Endothelial cell of umbilical vein (primary cell): ENCODE measurements around the gene ATG5. TPM values are rescaled to one million over a fixed set of nuclear protein-coding genes. Genes with fewer than 3 reads are reported as not detected.

ENCODE experiments used
- BruUV-seq: library from RNA; stranded (reverse); fragments of 400-500 nt; replicated peaks from 2 replicates; lab custom pipeline; 2021; lab: Mats Ljungman, UMichigan
- CTCF ChIA-PET: fragments of 300-600, 350-600 bp; sonication (Branson Sonifier 250); formaldehyde crosslinking; loops from one replicate; lab custom pipeline; 2021; ENCODE audit warnings: antibody characterized with exemption, inconsistent platforms; lab: Charles Lee
- POLR2A ChIA-PET: fragments of 300-600, 350-600 bp; sonication (Branson Sonifier 250); formaldehyde crosslinking; loops from one replicate; lab custom pipeline; 2021; ENCODE audit warnings: antibody characterized with exemption, inconsistent platforms; lab: Charles Lee
- DNase-seq: peaks from one replicate; pipeline ENCODE4 v3.0.0-alpha.2; 2011; ENCODE audit warnings: low read depth, low spot score
- FAIRE-seq: peaks from 2 replicates; lab custom pipeline; 2011; peaks lifted over from hg19 to GRCh38; lab: Jason Lieb, UNC
- H2AFZ ChIP-seq: 2 replicates; pipeline ENCODE4 v1.6.0; 2012; ENCODE audit warnings: low read depth, low read length, control low read depth, inconsistent platforms
- H3K27ac ChIP-seq: 2 replicates; pipeline ENCODE4 v1.5.1; 2011; ENCODE audit warnings: low read depth, mild to moderate bottlenecking, control low read depth, low read length, moderate library complexity; ENCODE audit not compliant: insufficient read depth
- H3K27me3 ChIP-seq, 2 experiments: 2 replicates each; pipeline versions ENCODE4 v1.6.0 to v1.6.1; 2011; ENCODE audit warnings: low read length in 2 of 2, mixed read lengths in 1 of 2; ENCODE audit not compliant: control insufficient read depth in 2 of 2, insufficient read depth in 2 of 2
- H3K36me3 ChIP-seq, 2 experiments: 2 replicates in 1 of 2; 3 replicates in 1 of 2; pipeline ENCODE4 v1.5.1; 2011; ENCODE audit warnings: low read length in 2 of 2, mild to moderate bottlenecking in 1 of 2, moderate library complexity in 1 of 2; ENCODE audit not compliant: control insufficient read depth in 2 of 2, insufficient read depth in 2 of 2; ENCODE audit errors: extremely low read depth in 1 of 2
- H3K4me1 ChIP-seq: 3 replicates; pipeline ENCODE4 v1.5.1; 2011; ENCODE audit warnings: mild to moderate bottlenecking, low read length; ENCODE audit not compliant: control insufficient read depth, insufficient read depth; ENCODE audit errors: extremely low read depth
- H3K4me2 ChIP-seq: 2 replicates; pipeline ENCODE4 v1.6.1; 2011; ENCODE audit warnings: low read length, control low read depth, mixed read lengths; ENCODE audit not compliant: insufficient read depth
- H3K4me3 ChIP-seq, 3 experiments: fragments of 200-600 bp in 1 of 3; sonication (generic), shearing (Covaris generic) in 1 of 3; replicated peaks in 1 of 3; 2 replicates each; pipeline ENCODE4 v1.5.1; 2011 to 2016; ENCODE audit warnings: control low read depth in 3 of 3, low read length in 3 of 3, mild to moderate bottlenecking in 2 of 3, inconsistent platforms in 1 of 3, low read depth in 1 of 3, moderate library complexity in 1 of 3; ENCODE audit not compliant: insufficient read depth in 1 of 3
- H3K79me2 ChIP-seq: 2 replicates; pipeline ENCODE4 v1.6.0; 2012; ENCODE audit warnings: low read length, inconsistent platforms; ENCODE audit not compliant: control insufficient read depth, insufficient read depth
- H3K9ac ChIP-seq: replicated peaks from 2 replicates; pipeline ENCODE3; 2011; ENCODE audit warnings: low read length, control low read depth; ENCODE audit not compliant: insufficient read depth; ENCODE audit errors: extremely low read depth
- H3K9me1 ChIP-seq: replicated peaks from 3 replicates; pipeline ENCODE4 v1.6.0; 2011; ENCODE audit warnings: mild to moderate bottlenecking, low read length; ENCODE audit not compliant: control insufficient read depth, insufficient read depth; ENCODE audit errors: extremely low read depth
- H3K9me3 ChIP-seq: replicated peaks from 2 replicates; pipeline ENCODE4 v1.5.1; 2012; ENCODE audit warnings: low read length, inconsistent platforms; ENCODE audit not compliant: control insufficient read depth, insufficient read depth
- H4K20me1 ChIP-seq: replicated peaks from 2 replicates; pipeline ENCODE3; 2011; ENCODE audit warnings: mild to moderate bottlenecking, low read length; ENCODE audit not compliant: control insufficient read depth, insufficient read depth; ENCODE audit errors: extremely low read depth
- EZH2 ChIP-seq: IDR thresholded peaks from 2 replicates; pipeline ENCODE4 v1.6.1; 2012; ENCODE audit warnings: borderline replicate concordance, low read depth, mild to moderate bottlenecking, moderate library complexity, low read length, inconsistent platforms; ENCODE audit not compliant: severe bottlenecking
- FOS ChIP-seq: IDR thresholded peaks from 2 replicates; pipeline ENCODE4 v1.6.1; 2011; ENCODE audit warnings: mild to moderate bottlenecking, low read length, moderate library complexity, borderline replicate concordance; ENCODE audit not compliant: insufficient read depth
- GATA2 ChIP-seq: IDR thresholded peaks from 2 replicates; pipeline ENCODE4 v1.7.0; 2011; ENCODE audit warnings: low read depth, mild to moderate bottlenecking, moderate library complexity, mixed read lengths, low read length; ENCODE audit not compliant: insufficient read length, insufficient read depth
- JUN ChIP-seq: IDR thresholded peaks from 2 replicates; pipeline ENCODE4 v1.6.1; 2011; ENCODE audit warnings: borderline replicate concordance, low read depth; ENCODE audit not compliant: insufficient read length, insufficient read depth
- MYC ChIP-seq: IDR thresholded peaks from one replicate; pipeline ENCODE4 v1.6.1; 2011; ENCODE audit warnings: mild to moderate bottlenecking, low read depth, low read length
- POLR2A ChIP-seq: IDR thresholded peaks from 2 replicates; pipeline ENCODE4 v1.6.1; 2012; ENCODE audit warnings: low read depth, mild to moderate bottlenecking, control low read depth, low read length
- POLR2AphosphoS5 ChIP-seq: IDR thresholded peaks from 2 replicates; pipeline ENCODE4 v1.6.1; 2012; ENCODE audit warnings: low read depth, mild to moderate bottlenecking, control low read depth, low read length, moderate library complexity; ENCODE audit not compliant: insufficient read depth
- dilution Hi-C: fragments of 300-500 bp; cut with MboI; formaldehyde crosslinking; loops from one replicate; pipeline ENCODE4 v1.15.0; 2019; ENCODE audit warnings: low sequenced_read_pairs; ENCODE audit not compliant: extremely low pct_ligation_motif_present
- intact Hi-C: fragments of 100-400 bp; cut with micrococcal nuclease; formaldehyde crosslinking; loops from one replicate; pipeline ENCODE4 v1.10.0; 2022
- polyA plus RNA-seq, 4 experiments: library from polyadenylated mRNA; depleted of rRNA in 3 of 4; stranded (reverse) in 3 of 4; unstranded in 1 of 4; fragments of >200 nt; gene quantifications; 2 replicates each; pipeline versions ENCODE4 v1.2.1 to v1.2.3, GENCODE V29; 2011 to 2012; ENCODE audit warnings: missing spikeins in 1 of 4
- total RNA-seq: library from RNA; stranded (reverse); gene quantifications from 2 replicates; pipeline ENCODE4 v1.2.3, GENCODE V29; 2021
- TF ChIP-seq, protein P1 (sequence below): IDR thresholded peaks from 2 replicates; pipeline ENCODE4 v1.6.1; 2011; ENCODE audit not compliant: insufficient read depth, insufficient read length
- TF ChIP-seq, protein P2 (sequence below), 2 donors: IDR thresholded peaks; 1 replicate in 1 of 2; 2 replicates in 1 of 2; pipeline ENCODE4 v1.5.1; 2011; ENCODE audit warnings: low read length in 2 of 2, mild to moderate bottlenecking in 2 of 2, moderate library complexity in 2 of 2, control low read depth in 1 of 2, inconsistent platforms in 1 of 2, low read depth in 1 of 2; ENCODE audit not compliant: insufficient read depth in 1 of 2; ENCODE audit errors: extremely low read depth in 1 of 2

The ATG5 gene
- total and polyA plus RNA-seq, 2 donors (not counting 3 experiments of a cell fraction or from before 2014, with no cell fraction given) = 14.1 to 32.8 TPM

GRCh38 chr6:106169517-106169916, 156.0 kb downstream of the ATG5 start:
- Histone ChIP-seq H4K20me1 (no peaks in the 10 kb centered on the region), H3K36me3 (no peaks in the 10 kb centered on the region), H3K9ac (no peak overlapping the region), H2AFZ (no peak overlapping the region), H3K9me3 (no peaks in the 10 kb centered on the region), H3K4me1 (no peaks in the 10 kb centered on the region), H3K27me3 (no peaks in the 10 kb centered on the region), H3K79me2 (no peaks in the 10 kb centered on the region), H3K4me2 (no peak overlapping the region), H3K9me1 (no peaks in the 10 kb centered on the region), H3K27ac (no peak overlapping the region), H3K4me3 (no peak overlapping the region)
- DNase-seq (no peak), FAIRE-seq (no peak)
- BruUV-seq = no TSS peak
- intact Hi-C loops = no loop called here
- POLR2A ChIA-PET = no interaction called here
- dilution Hi-C loops = no loop called here
- no peak for TF ChIP-seq EZH2
- TF ChIP-seq POLR2A = no peak
- no peak for TF ChIP-seq MYC
- no peak for TF ChIP-seq FOS
- TF ChIP-seq JUN = no peak
- TF ChIP-seq GATA2 = no peak
- TF ChIP-seq, protein P1, sequence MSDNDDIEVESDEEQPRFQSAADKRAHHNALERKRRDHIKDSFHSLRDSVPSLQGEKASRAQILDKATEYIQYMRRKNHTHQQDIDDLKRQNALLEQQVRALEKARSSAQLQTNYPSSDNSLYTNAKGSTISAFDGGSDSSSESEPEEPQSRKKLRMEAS = no peak
- TF ChIP-seq POLR2AphosphoS5 = no peak
- TF ChIP-seq, protein P2, sequence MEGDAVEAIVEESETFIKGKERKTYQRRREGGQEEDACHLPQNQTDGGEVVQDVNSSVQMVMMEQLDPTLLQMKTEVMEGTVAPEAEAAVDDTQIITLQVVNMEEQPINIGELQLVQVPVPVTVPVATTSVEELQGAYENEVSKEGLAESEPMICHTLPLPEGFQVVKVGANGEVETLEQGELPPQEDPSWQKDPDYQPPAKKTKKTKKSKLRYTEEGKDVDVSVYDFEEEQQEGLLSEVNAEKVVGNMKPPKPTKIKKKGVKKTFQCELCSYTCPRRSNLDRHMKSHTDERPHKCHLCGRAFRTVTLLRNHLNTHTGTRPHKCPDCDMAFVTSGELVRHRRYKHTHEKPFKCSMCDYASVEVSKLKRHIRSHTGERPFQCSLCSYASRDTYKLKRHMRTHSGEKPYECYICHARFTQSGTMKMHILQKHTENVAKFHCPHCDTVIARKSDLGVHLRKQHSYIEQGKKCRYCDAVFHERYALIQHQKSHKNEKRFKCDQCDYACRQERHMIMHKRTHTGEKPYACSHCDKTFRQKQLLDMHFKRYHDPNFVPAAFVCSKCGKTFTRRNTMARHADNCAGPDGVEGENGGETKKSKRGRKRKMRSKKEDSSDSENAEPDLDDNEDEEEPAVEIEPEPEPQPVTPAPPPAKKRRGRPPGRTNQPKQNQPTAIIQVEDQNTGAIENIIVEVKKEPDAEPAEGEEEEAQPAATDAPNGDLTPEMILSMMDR (IDR thresholded peaks at IDR 0.05; ENCODE audit: extremely low read depth in 1 of 2, insufficient read depth in 1 of 2, low read depth in 1 of 2, low read length in 2 of 2) = no peak
- CTCF ChIA-PET = interaction anchor here (1.2 kb wide), 1 partner anchor 738 kb away, joined by 3 read pairs; no protein-coding TSS in a partner anchor
